NT2/D1 (cell line): ENCODE measurements around the gene ILRUN.

Source experiments
- SUZ12 ChIP-seq: IDR thresholded peaks from 2 replicates; pipeline ENCODE4 v1.6.1; 2011; ENCODE audit not compliant: insufficient read length, insufficient read depth; ENCODE audit errors: extremely low read depth
- YY1 ChIP-seq: IDR thresholded peaks from 2 replicates; pipeline ENCODE4 v1.6.1; 2011; ENCODE audit not compliant: insufficient read length, insufficient read depth
- ZNF274 ChIP-seq: IDR thresholded peaks from 2 replicates; pipeline ENCODE4 v1.6.1; 2011; ENCODE audit warnings: mild to moderate bottlenecking, low read depth, low read length

GRCh38 chr6:34726055-34726454, 29.5 kb upstream of the ILRUN start:
- no peak for TF ChIP-seq SUZ12
- TF ChIP-seq ZNF274: no peak
- no peak for TF ChIP-seq YY1
